HL-60 (cell line): ENCODE results near the gene CLECL1.

Experiments used
- GABPA ChIP-seq: IDR thresholded peaks from 2 replicates; pipeline ENCODE4 v1.6.1; 2012; ENCODE audit warnings: low read depth
- POLR2AphosphoS5 ChIP-seq: IDR thresholded peaks from 2 replicates; pipeline ENCODE4 v1.6.1; 2012; ENCODE audit warnings: low read depth
- TF ChIP-seq, protein P1 (sequence below): IDR thresholded peaks from one replicate; pipeline ENCODE4 v1.5.1; 2011; ENCODE audit warnings: low read length, control low read depth, inconsistent platforms; ENCODE audit not compliant: insufficient read depth

DNA sequence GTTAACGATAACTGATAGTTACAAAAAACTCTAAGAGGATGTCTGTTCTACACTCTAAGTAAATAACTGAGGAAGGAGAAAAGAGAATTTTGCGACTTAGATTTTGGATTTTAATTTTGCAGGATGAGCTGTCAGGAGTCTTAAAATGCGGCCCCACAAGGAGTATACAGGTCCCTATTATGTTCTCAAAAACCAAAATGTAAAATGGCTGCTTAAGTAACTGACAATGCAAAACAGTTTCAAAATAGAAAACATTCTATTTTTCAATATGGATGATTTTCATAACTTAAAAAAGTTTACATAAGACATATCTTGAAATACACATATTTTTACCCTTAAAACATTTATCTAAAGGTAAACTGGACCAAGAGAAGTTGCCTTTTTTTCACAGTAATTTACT is 25.2 kb upstream of the CLECL1 start:
- no peak for TF ChIP-seq POLR2AphosphoS5
- TF ChIP-seq, protein P1, sequence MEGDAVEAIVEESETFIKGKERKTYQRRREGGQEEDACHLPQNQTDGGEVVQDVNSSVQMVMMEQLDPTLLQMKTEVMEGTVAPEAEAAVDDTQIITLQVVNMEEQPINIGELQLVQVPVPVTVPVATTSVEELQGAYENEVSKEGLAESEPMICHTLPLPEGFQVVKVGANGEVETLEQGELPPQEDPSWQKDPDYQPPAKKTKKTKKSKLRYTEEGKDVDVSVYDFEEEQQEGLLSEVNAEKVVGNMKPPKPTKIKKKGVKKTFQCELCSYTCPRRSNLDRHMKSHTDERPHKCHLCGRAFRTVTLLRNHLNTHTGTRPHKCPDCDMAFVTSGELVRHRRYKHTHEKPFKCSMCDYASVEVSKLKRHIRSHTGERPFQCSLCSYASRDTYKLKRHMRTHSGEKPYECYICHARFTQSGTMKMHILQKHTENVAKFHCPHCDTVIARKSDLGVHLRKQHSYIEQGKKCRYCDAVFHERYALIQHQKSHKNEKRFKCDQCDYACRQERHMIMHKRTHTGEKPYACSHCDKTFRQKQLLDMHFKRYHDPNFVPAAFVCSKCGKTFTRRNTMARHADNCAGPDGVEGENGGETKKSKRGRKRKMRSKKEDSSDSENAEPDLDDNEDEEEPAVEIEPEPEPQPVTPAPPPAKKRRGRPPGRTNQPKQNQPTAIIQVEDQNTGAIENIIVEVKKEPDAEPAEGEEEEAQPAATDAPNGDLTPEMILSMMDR, result no peak
- TF ChIP-seq GABPA, result no peak
